ENCODE data around the gene SARNP. TPM values are rescaled to one million over a fixed set of nuclear protein-coding genes. Genes with fewer than 3 reads are reported as not detected.
"Not testable (repeated sequence)": the region's sequence is repeated elsewhere in the genome, so short reads cannot be mapped to it uniquely, and the experiment has no call there.

Gene SARNP
- total and polyA plus RNA-seq, 4 donors: 19.1 to 34.2 (median 25.6) TPM

DNA sequence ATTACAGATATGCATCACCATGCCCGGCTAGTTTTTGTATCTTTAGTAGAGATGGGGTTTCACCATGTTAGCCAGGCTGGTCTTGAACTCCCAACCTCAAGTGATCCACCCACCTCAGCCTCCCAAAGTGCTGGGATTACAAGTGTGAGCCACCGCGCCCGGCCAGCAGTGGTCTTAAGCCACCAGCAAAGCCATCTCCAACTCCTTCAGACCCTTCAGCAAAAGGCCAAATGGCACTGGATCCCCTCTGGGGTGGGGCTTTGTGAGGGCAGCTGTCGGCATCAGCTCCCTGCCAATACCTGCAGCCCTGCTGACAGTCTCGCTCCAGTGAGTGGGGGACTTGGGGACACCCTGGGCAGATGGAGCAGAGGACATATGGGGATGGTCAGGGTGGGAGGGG is 16.9 kb upstream of the SARNP start:
- not testable (repeated sequence) for H3K27me3 ChIP-seq (ENCODE audit: control insufficient read depth in 4 of 4, insufficient read depth in 4 of 4, low read length in 3 of 4); H3K4me3 ChIP-seq (ENCODE audit: low read depth in 1 of 3, low read length in 3 of 3); H3K36me3 ChIP-seq (ENCODE audit: control insufficient read depth in 4 of 4, insufficient read depth in 3 of 4, low read depth in 1 of 4, low read length in 3 of 4); H3K9ac ChIP-seq (ENCODE audit: low read depth in 1 of 2, low read length in 2 of 2); DNase-seq (ENCODE audit: low spot score); H3K27ac ChIP-seq (ENCODE audit: low read depth in 1 of 2, low read length in 2 of 2); H3K9me3 ChIP-seq (ENCODE audit: control insufficient read depth in 4 of 4, low read length in 3 of 4)
- peaks cover 4 to 17% (median 6%) of the 10 kb centered on the region in 4 donors for H3K4me1 ChIP-seq (ENCODE audit: control insufficient read depth in 4 of 4, insufficient read depth in 4 of 4, low read length in 3 of 4)
- 81% methylated on average over 6 of the region's 6 CpGs for WGBS

DNA sequence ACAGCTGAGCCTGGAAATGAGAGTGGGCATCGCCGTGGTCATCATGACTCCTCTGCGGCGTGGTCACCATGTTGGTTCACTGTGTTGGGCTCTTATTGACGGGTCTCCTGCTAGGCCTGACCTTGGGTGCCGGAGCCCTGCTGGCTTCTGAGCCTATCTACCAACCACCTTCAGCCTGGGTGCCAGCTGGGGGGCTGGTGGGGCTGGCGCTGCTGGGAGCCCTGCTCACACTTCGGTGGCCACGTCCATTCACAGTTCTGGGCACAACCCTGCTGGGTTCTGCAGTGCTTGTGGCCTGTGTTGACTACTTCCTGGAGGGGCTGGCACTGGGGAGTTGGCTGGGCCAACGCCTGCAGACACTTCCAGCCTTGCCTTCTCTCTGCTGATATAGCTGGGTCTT is 15.5 kb upstream of the SARNP start:
- TF ChIP-seq YY1 (IDR thresholded peaks at IDR 0.05) (no peak), RAD21 (IDR thresholded peaks at IDR 0.05) (no peak), NR2F2 (IDR thresholded peaks at IDR 0.05) (no peak), GABPA (IDR thresholded peaks at IDR 0.05 in 1 of 2, conservative IDR thresholded peaks at IDR 0.05 in 1 of 2) (no peak), RXRA (IDR thresholded peaks at IDR 0.05) (no peak), HNF4G (IDR thresholded peaks at IDR 0.05) (no peak), HNF4A (conservative IDR thresholded peaks at IDR 0.05) (no peak), SP1 (IDR thresholded peaks at IDR 0.05) (no peak), JUND (IDR thresholded peaks at IDR 0.05) (no peak)
- TF ChIP-seq, protein P1, sequence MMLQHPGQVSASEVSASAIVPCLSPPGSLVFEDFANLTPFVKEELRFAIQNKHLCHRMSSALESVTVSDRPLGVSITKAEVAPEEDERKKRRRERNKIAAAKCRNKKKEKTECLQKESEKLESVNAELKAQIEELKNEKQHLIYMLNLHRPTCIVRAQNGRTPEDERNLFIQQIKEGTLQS (IDR thresholded peaks at IDR 0.05): no peak
- TF ChIP-seq, protein P2, sequence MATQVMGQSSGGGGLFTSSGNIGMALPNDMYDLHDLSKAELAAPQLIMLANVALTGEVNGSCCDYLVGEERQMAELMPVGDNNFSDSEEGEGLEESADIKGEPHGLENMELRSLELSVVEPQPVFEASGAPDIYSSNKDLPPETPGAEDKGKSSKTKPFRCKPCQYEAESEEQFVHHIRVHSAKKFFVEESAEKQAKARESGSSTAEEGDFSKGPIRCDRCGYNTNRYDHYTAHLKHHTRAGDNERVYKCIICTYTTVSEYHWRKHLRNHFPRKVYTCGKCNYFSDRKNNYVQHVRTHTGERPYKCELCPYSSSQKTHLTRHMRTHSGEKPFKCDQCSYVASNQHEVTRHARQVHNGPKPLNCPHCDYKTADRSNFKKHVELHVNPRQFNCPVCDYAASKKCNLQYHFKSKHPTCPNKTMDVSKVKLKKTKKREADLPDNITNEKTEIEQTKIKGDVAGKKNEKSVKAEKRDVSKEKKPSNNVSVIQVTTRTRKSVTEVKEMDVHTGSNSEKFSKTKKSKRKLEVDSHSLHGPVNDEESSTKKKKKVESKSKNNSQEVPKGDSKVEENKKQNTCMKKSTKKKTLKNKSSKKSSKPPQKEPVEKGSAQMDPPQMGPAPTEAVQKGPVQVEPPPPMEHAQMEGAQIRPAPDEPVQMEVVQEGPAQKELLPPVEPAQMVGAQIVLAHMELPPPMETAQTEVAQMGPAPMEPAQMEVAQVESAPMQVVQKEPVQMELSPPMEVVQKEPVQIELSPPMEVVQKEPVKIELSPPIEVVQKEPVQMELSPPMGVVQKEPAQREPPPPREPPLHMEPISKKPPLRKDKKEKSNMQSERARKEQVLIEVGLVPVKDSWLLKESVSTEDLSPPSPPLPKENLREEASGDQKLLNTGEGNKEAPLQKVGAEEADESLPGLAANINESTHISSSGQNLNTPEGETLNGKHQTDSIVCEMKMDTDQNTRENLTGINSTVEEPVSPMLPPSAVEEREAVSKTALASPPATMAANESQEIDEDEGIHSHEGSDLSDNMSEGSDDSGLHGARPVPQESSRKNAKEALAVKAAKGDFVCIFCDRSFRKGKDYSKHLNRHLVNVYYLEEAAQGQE (IDR thresholded peaks at IDR 0.05): no peak
- TF ChIP-seq, protein P3, sequence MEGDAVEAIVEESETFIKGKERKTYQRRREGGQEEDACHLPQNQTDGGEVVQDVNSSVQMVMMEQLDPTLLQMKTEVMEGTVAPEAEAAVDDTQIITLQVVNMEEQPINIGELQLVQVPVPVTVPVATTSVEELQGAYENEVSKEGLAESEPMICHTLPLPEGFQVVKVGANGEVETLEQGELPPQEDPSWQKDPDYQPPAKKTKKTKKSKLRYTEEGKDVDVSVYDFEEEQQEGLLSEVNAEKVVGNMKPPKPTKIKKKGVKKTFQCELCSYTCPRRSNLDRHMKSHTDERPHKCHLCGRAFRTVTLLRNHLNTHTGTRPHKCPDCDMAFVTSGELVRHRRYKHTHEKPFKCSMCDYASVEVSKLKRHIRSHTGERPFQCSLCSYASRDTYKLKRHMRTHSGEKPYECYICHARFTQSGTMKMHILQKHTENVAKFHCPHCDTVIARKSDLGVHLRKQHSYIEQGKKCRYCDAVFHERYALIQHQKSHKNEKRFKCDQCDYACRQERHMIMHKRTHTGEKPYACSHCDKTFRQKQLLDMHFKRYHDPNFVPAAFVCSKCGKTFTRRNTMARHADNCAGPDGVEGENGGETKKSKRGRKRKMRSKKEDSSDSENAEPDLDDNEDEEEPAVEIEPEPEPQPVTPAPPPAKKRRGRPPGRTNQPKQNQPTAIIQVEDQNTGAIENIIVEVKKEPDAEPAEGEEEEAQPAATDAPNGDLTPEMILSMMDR (IDR thresholded peaks at IDR 0.05; ENCODE audit: low read depth, low read length, missing input control): no peak
- H3K36me3 ChIP-seq (ENCODE audit: control insufficient read depth in 4 of 4, insufficient read depth in 3 of 4, low read depth in 1 of 4, low read length in 3 of 4): no peaks in the 10 kb centered on the region
- no peaks in the 10 kb centered on the region for H3K9me3 ChIP-seq (ENCODE audit: control insufficient read depth in 4 of 4, low read length in 3 of 4)
- no peak for DNase-seq (ENCODE audit: low spot score)
- no peaks in the 10 kb centered on the region for H3K27me3 ChIP-seq (ENCODE audit: control insufficient read depth in 4 of 4, insufficient read depth in 4 of 4, low read length in 3 of 4)
- H3K4me1 ChIP-seq (ENCODE audit: control insufficient read depth in 4 of 4, insufficient read depth in 4 of 4, low read length in 3 of 4): peaks cover 8 to 25% (median 11%) of the 10 kb centered on the region in 4 donors
- H3K27ac ChIP-seq (ENCODE audit: low read depth in 1 of 2, low read length in 2 of 2): no peak overlapping the region
- H3K9ac ChIP-seq (ENCODE audit: low read depth in 1 of 2, low read length in 2 of 2): no peak overlapping the region
- WGBS: 94% methylated on average over 10 of the region's 10 CpGs
- no peak overlapping the region for H3K4me3 ChIP-seq (ENCODE audit: low read depth in 1 of 3, low read length in 3 of 3)

DNA sequence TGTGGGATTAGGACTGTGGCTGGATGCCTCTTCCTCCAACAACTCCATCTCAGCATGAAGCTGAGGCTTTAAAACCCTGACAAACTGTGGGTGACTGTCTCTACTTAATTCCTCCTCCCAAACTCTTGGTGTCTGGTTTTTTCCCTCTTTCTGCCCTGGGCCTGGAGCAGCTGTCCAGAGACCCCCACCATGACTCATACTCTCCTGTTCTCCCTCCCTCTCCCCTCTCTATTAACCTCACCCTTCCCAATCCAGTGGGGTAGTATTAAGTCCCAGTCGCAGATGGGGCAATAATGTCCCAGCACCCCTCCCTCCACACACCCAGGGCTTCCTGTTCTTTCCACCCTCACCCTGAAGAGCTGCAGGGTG is 13.9 kb upstream of the SARNP start:
- H3K27me3 ChIP-seq (ENCODE audit: control insufficient read depth in 4 of 4, insufficient read depth in 4 of 4, low read length in 3 of 4): no peaks in the 10 kb centered on the region
- peak overlapping the region; percentile 93 to 94 for H3K27ac ChIP-seq (ENCODE audit: low read depth in 1 of 2, low read length in 2 of 2)
- peaks cover 8 to 34% (median 20%) of the 10 kb centered on the region in 4 donors for H3K4me1 ChIP-seq (ENCODE audit: control insufficient read depth in 4 of 4, insufficient read depth in 4 of 4, low read length in 3 of 4)
- no peak overlapping the region for H3K4me3 ChIP-seq (ENCODE audit: low read depth in 1 of 3, low read length in 3 of 3)
- no peaks in the 10 kb centered on the region for H3K36me3 ChIP-seq (ENCODE audit: control insufficient read depth in 4 of 4, insufficient read depth in 3 of 4, low read depth in 1 of 4, low read length in 3 of 4)
- no peak overlapping the region for H3K9ac ChIP-seq (ENCODE audit: low read depth in 1 of 2, low read length in 2 of 2)
- WGBS: 46% methylated on average over 1 of the region's 1 CpG
- H3K9me3 ChIP-seq (ENCODE audit: control insufficient read depth in 4 of 4, low read length in 3 of 4): no peaks in the 10 kb centered on the region
- DNase-seq (ENCODE audit: low spot score): no peak
- TF ChIP-seq, protein P1 (IDR thresholded peaks at IDR 0.05): no peak
- TF ChIP-seq GABPA (IDR thresholded peaks at IDR 0.05 in 1 of 2, conservative IDR thresholded peaks at IDR 0.05 in 1 of 2) (no peak), JUND (IDR thresholded peaks at IDR 0.05) (no peak), HNF4G (IDR thresholded peaks at IDR 0.05) (no peak), YY1 (IDR thresholded peaks at IDR 0.05) (no peak), TAF1 (conservative IDR thresholded peaks at IDR 0.05) (no peak), NR2F2 (IDR thresholded peaks at IDR 0.05) (no peak), RAD21 (IDR thresholded peaks at IDR 0.05) (no peak), RXRA (IDR thresholded peaks at IDR 0.05) (no peak), HNF4A (conservative IDR thresholded peaks at IDR 0.05) (no peak), FOXA1 (IDR thresholded peaks at IDR 0.05) (no peak)
- TF ChIP-seq, protein P4, sequence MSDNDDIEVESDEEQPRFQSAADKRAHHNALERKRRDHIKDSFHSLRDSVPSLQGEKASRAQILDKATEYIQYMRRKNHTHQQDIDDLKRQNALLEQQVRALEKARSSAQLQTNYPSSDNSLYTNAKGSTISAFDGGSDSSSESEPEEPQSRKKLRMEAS (IDR thresholded peaks at IDR 0.05): no peak
- TF ChIP-seq, protein P2 (IDR thresholded peaks at IDR 0.05): no peak
